HCT116 (cell line): ENCODE data around the gene DNM3. TPM values are rescaled to one million over a fixed set of nuclear protein-coding genes. Genes with fewer than 3 reads are reported as not detected.

Experiments
- ATAC-seq: fragments of 200-7000 bp; cut with Tn5 transposase; 2 replicates; pipeline ENCODE4 v1.9.1; 2020; ENCODE audit warnings: mild to moderate bottlenecking, moderate library complexity
- BruUV-seq: library from RNA; stranded (reverse); fragments of 400-500 nt; replicated peaks from 2 replicates; lab custom pipeline; 2021; lab: Mats Ljungman, UMichigan
- CTCF ChIA-PET: fragments of 300-600 bp; sonication (Branson Sonifier 250); formaldehyde crosslinking; loops from one replicate; lab custom pipeline; 2021; ENCODE audit warnings: antibody characterized with exemption; lab: Charles Lee
- POLR2A ChIA-PET: fragments of 300-600, 350-600 bp; sonication (Branson Sonifier 250); formaldehyde crosslinking; loops from one replicate; lab custom pipeline; 2021; ENCODE audit warnings: antibody characterized with exemption; lab: Charles Lee
- RAD21 ChIA-PET, 2 experiments: fragments of 300-600 bp; sonication (Branson Sonifier 250); formaldehyde crosslinking; loops; one replicate each; lab custom pipeline; 2023; ENCODE audit warnings: low total read pairs in 2 of 2; ENCODE audit not compliant: uncharacterized antibody in 2 of 2, unreplicated experiment in 2 of 2, low non-redundant PET in 1 of 2; lab: Charles Lee
- DNase-seq: peaks from one replicate; pipeline ENCODE4 v3.0.0-alpha.2; 2010; ENCODE audit warnings: low read depth, low spot score
- H2AFZ ChIP-seq: fragments of 200-600 bp; shearing (Covaris generic), sonication (generic); 2 replicates; pipeline ENCODE4 v1.6.1; 2017; ENCODE audit warnings: low read depth, mixed run types, mixed read lengths, antibody characterized with exemption, low read length; ENCODE audit not compliant: poor library complexity, severe bottlenecking
- H3K27ac ChIP-seq: 2 replicates; pipeline ENCODE4 v1.5.1; 2012; ENCODE audit warnings: low read depth, low read length
- H3K27me3 ChIP-seq: fragments of 200-600 bp; sonication (generic); 2 replicates; pipeline ENCODE4 v1.6.1; 2016; ENCODE audit warnings: mixed run types, low read length, mixed read lengths; ENCODE audit not compliant: insufficient read depth
- H3K36me3 ChIP-seq, 2 experiments: fragments of 200-500 bp in 1 of 2; fragments of 200-600 bp in 1 of 2; sonication (Bioruptor generic) in 1 of 2; sonication (generic) in 1 of 2; 2 replicates each; pipeline versions ENCODE4 v1.5.1 to v1.6.1; 2014 to 2016; ENCODE audit warnings: low read length in 2 of 2, inconsistent platforms in 1 of 2, mixed read lengths in 1 of 2, mixed run types in 1 of 2; ENCODE audit not compliant: insufficient read depth in 2 of 2, control insufficient read depth in 1 of 2
- H3K4me1 ChIP-seq, 2 experiments: fragments of 200-600 bp in 1 of 2; sonication (generic) in 1 of 2; 2 replicates each; pipeline versions ENCODE4 v1.5.1 to v1.6.1; 2012 to 2017; ENCODE audit warnings: low read length in 2 of 2, inconsistent platforms in 1 of 2, mild to moderate bottlenecking in 1 of 2, mixed read lengths in 1 of 2, mixed run types in 1 of 2, moderate library complexity in 1 of 2; ENCODE audit not compliant: insufficient read depth in 2 of 2, control insufficient read depth in 1 of 2
- H3K4me2 ChIP-seq: fragments of 200-600 bp; sonication (generic); 2 replicates; pipeline ENCODE4 v1.6.1; 2017; ENCODE audit warnings: mixed run types, low read length, mixed read lengths
- H3K4me3 ChIP-seq, 2 experiments: fragments of 200-600 bp in 1 of 2; sonication (generic) in 1 of 2; replicated peaks in 1 of 2; 2 replicates each; pipeline ENCODE4 v1.5.1; 2011 to 2016; ENCODE audit warnings: low read length in 2 of 2, control low read depth in 1 of 2, low read depth in 1 of 2, mild to moderate bottlenecking in 1 of 2, mixed read lengths in 1 of 2, mixed run types in 1 of 2
- H3K79me2 ChIP-seq: fragments of 200-600 bp; sonication (generic); 2 replicates; pipeline ENCODE4 v1.6.1; 2017; ENCODE audit warnings: mild to moderate bottlenecking, mixed run types, low read length, moderate library complexity, mixed read lengths; ENCODE audit not compliant: insufficient read depth
- H3K9ac ChIP-seq: fragments of 200-600 bp; sonication (generic); 2 replicates; pipeline ENCODE4 v1.6.1; 2016; ENCODE audit warnings: low read length, mixed read lengths
- H3K9me2 ChIP-seq: fragments of 200-600 bp; sonication (generic), shearing (Covaris generic); 2 replicates; pipeline ENCODE4 v1.6.1; 2017; ENCODE audit warnings: mixed run types, mild to moderate bottlenecking, moderate library complexity; ENCODE audit not compliant: insufficient read depth
- H3K9me3 ChIP-seq, 2 experiments: fragments of 200-500 bp in 1 of 2; fragments of 200-600 bp in 1 of 2; sonication (Bioruptor generic) in 1 of 2; sonication (generic) in 1 of 2; 2 replicates each; pipeline ENCODE4 v1.6.1; 2014 to 2017; ENCODE audit warnings: low read length in 2 of 2, mixed read lengths in 2 of 2, inconsistent platforms in 1 of 2, low read depth in 1 of 2, mild to moderate bottlenecking in 1 of 2, mixed run types in 1 of 2, moderate library complexity in 1 of 2; ENCODE audit not compliant: control insufficient read depth in 1 of 2, insufficient read depth in 1 of 2
- H4K20me1 ChIP-seq: fragments of 200-600 bp; sonication (generic), shearing (Covaris generic); 2 replicates; pipeline ENCODE4 v1.6.1; 2017; ENCODE audit warnings: mixed run types, mild to moderate bottlenecking, moderate library complexity; ENCODE audit not compliant: insufficient read depth
- ATF3 ChIP-seq: IDR thresholded peaks from 2 replicates; pipeline ENCODE4 v1.6.1; 2012
- CBX3 ChIP-seq: IDR thresholded peaks from 2 replicates; pipeline ENCODE4 v1.6.1; 2012; ENCODE audit warnings: low read depth
- CEBPB ChIP-seq: IDR thresholded peaks from 2 replicates; pipeline ENCODE4 v1.6.1; 2012; ENCODE audit warnings: low read depth
- EGR1 ChIP-seq: IDR thresholded peaks from 2 replicates; pipeline ENCODE4 v1.6.1; 2012; ENCODE audit warnings: low read depth
- EZH2 ChIP-seq: fragments of 200-600 bp; sonication (generic); IDR thresholded peaks from 2 replicates; pipeline ENCODE4 v1.6.1; 2017; ENCODE audit warnings: antibody characterized with exemption, mixed run types
- RAD21 ChIP-seq: IDR thresholded peaks from 2 replicates; pipeline ENCODE4 v1.6.1; 2012; ENCODE audit warnings: low read depth, mild to moderate bottlenecking
- REST ChIP-seq: IDR thresholded peaks from 2 replicates; pipeline ENCODE4 v1.6.1; 2012; ENCODE audit warnings: low read depth
- SIN3A ChIP-seq: IDR thresholded peaks from 2 replicates; pipeline ENCODE4 v1.6.1; 2012; ENCODE audit warnings: low read depth
- SP1 ChIP-seq: IDR thresholded peaks from 2 replicates; pipeline ENCODE4 v1.6.1; 2012; ENCODE audit warnings: low read depth
- YY1 ChIP-seq: IDR thresholded peaks from 2 replicates; pipeline ENCODE4 v1.6.1; 2011; ENCODE audit warnings: low read length, low read depth, moderate library complexity, mild to moderate bottlenecking; ENCODE audit not compliant: insufficient replicate concordance; ENCODE audit errors: extremely low read depth
- ZBTB33 ChIP-seq: IDR thresholded peaks from 2 replicates; pipeline ENCODE4 v1.6.1; 2011; ENCODE audit warnings: mild to moderate bottlenecking, low read length, moderate library complexity; ENCODE audit not compliant: insufficient replicate concordance; ENCODE audit errors: extremely low read depth
- intact Hi-C: fragments of 100-400 bp; cut with micrococcal nuclease; formaldehyde crosslinking; loops from 2 replicates; pipeline ENCODE4 v1.10.0; 2022
- total RNA-seq: library from RNA; stranded (reverse); gene quantifications from one replicate; pipeline ENCODE4 v1.2.1, GENCODE V29; 2021; ENCODE audit not compliant: unreplicated experiment

Gene DNM3
- total RNA-seq, 1 experiment from 2014 or later: 3.1 TPM

- TF ChIP-seq CBX3: no peak
- TF ChIP-seq, all 23 proteins: peak for 0
Observed at GRCh38 chr1:172143384-172144055, 302.2 kb downstream of the DNM3 start (continued).

GRCh38 chr1:172144445-172145061 is 303.3 kb downstream of the DNM3 start:
- intact Hi-C loops: no loop called here
- ATAC-seq: no peak

More at GRCh38 chr1:172144445-172145061, 303.3 kb downstream of the DNM3 start:
- ChIA-PET RAD21 (no interaction called here), CTCF (no interaction called here), POLR2A (no interaction called here)
- no peaks in the 10 kb centered on the region for H3K9me2 ChIP-seq
- no peak for DNase-seq
- no peak for TF ChIP-seq REST
- TF ChIP-seq SIN3A: no peak
- no peak for TF ChIP-seq YY1
- TF ChIP-seq SP1: no peak
- TF ChIP-seq EGR1: no peak
- TF ChIP-seq EZH2: no peak
- no peak for TF ChIP-seq ZBTB33
- TF ChIP-seq CEBPB: no peak
- TF ChIP-seq CBX3: no peak
- TF ChIP-seq RAD21: no peak
- no peak for TF ChIP-seq ATF3
- no peaks in the 10 kb centered on the region for H3K36me3 ChIP-seq
- H3K9me3 ChIP-seq: no peaks in the 10 kb centered on the region
- no peak overlapping the region for H3K9ac ChIP-seq
- no peak overlapping the region for H3K4me2 ChIP-seq
- H3K27ac ChIP-seq: no peak overlapping the region
- H3K79me2 ChIP-seq: no peaks in the 10 kb centered on the region
- no peaks in the 10 kb centered on the region for H3K27me3 ChIP-seq
- no peaks in the 10 kb centered on the region for H3K4me1 ChIP-seq
- no peak overlapping the region for H3K4me3 ChIP-seq
- H4K20me1 ChIP-seq: no peaks in the 10 kb centered on the region
- no peak overlapping the region for H2AFZ ChIP-seq
- no TSS peak for BruUV-seq
